RKO (cell line): Measurements from ENCODE around the gene TNRC6B.
"Not testable (repeated sequence)": the region's sequence is repeated elsewhere in the genome, so short reads cannot be mapped to it uniquely, and the experiment has no call there.

Experiments used
- DNase-seq: peaks from one replicate; pipeline ENCODE4 v3.0.0-alpha.2; 2016; ENCODE audit warnings: low spot score

TNRC6B gene, protein sequence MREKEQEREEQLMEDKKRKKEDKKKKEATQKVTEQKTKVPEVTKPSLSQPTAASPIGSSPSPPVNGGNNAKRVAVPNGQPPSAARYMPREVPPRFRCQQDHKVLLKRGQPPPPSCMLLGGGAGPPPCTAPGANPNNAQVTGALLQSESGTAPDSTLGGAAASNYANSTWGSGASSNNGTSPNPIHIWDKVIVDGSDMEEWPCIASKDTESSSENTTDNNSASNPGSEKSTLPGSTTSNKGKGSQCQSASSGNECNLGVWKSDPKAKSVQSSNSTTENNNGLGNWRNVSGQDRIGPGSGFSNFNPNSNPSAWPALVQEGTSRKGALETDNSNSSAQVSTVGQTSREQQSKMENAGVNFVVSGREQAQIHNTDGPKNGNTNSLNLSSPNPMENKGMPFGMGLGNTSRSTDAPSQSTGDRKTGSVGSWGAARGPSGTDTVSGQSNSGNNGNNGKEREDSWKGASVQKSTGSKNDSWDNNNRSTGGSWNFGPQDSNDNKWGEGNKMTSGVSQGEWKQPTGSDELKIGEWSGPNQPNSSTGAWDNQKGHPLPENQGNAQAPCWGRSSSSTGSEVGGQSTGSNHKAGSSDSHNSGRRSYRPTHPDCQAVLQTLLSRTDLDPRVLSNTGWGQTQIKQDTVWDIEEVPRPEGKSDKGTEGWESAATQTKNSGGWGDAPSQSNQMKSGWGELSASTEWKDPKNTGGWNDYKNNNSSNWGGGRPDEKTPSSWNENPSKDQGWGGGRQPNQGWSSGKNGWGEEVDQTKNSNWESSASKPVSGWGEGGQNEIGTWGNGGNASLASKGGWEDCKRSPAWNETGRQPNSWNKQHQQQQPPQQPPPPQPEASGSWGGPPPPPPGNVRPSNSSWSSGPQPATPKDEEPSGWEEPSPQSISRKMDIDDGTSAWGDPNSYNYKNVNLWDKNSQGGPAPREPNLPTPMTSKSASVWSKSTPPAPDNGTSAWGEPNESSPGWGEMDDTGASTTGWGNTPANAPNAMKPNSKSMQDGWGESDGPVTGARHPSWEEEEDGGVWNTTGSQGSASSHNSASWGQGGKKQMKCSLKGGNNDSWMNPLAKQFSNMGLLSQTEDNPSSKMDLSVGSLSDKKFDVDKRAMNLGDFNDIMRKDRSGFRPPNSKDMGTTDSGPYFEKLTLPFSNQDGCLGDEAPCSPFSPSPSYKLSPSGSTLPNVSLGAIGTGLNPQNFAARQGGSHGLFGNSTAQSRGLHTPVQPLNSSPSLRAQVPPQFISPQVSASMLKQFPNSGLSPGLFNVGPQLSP (N-terminal part only)

DNA sequence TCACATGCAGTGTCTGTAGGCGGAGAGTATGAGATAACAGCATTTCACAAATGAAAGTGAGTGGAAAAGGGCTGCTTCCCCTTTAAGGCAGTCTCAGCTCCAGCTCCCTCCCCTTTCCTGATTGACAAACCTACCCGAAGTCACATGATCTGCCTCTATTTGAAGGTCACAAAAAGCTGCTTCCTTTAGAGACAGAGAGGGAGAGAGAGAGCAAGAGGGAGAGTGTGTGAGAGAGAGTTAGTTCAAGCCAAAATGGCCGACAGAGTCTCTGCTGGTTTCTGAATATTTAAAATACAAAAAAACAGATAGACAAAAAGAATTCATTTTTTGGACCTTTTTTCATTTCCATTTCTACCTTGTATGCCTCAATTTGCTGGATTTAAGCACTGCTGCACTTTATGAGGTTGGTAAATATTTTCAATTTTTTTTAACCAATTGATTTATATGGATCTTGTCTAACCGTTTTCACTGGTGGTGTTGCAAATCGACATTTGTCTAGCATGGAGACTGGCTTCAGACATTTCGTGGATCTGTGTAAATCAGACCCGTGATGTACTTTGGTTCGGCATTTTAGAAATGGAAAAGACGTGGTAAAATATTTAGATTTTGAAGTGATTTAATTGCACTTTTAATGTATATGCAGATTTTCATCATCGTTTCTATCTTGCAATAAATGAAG is at the start of gene TNRC6B:
TSS of gene TNRC6B (plus strand) at position 188 of the 679 bp plus-strand sequence. CDS start at position 399, 211 bp downstream.
- peak; percentile 98 for DNase-seq

DNA sequence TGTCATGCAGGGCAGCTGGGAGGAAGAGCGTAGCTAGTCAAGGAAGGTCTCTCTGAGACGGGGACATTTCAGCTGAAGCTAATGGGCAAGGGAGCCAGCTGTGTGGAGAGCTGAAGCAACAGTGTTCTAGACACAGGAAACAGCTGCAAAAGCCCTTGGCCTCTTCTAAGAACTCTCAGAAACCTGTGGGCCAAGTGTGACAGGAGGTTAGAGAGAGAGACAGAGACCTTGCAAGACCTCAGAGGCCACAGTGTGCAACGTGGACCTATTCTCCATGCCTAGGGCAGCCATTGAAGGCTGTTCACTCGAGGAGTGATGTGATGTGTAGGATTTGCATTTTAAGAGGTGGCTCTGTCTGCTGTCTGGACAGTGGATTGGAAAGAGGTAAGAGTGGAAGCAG is 48.7 kb upstream of the TNRC6B start:
- no peak for DNase-seq

DNA sequence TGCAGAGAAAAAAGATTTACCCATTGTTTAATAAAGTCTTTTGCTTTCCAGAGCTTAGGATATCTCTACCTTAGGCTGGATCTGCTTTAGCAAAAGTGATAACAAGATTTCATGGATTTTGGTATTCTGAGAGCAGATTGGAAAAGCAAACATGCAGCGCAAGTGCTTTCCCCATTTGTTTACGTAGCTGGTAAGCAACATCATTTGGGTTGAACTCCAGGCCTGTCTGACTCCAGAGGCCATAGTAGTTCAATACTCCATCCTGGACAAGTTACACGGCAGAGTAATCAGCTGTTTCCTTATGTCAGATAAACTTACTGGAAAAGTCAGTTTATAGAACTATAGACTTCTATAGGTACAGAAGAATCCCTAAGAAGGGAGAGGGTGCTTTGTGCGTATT is 40.6 kb upstream of the TNRC6B start:
- no peak for DNase-seq

DNA sequence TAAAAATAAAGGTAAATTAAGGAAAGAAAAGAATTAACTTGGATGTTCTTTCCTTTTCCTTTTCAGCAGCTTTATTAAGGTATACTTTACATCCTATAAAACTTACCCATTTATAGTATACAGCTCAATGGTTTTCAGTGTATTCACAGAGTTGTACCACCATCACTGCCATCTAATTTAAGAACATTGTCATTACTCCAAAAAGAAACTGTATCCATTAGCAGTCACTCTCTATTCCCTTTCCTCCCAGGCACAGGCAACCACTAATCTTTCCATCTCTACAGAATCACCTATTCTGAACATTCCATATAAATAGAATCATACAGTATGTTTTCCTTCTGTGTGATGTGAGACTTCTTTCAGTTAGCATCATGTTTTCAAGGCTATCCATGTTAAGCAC is 38.9 kb upstream of the TNRC6B start:
- DNase-seq = no peak

DNA sequence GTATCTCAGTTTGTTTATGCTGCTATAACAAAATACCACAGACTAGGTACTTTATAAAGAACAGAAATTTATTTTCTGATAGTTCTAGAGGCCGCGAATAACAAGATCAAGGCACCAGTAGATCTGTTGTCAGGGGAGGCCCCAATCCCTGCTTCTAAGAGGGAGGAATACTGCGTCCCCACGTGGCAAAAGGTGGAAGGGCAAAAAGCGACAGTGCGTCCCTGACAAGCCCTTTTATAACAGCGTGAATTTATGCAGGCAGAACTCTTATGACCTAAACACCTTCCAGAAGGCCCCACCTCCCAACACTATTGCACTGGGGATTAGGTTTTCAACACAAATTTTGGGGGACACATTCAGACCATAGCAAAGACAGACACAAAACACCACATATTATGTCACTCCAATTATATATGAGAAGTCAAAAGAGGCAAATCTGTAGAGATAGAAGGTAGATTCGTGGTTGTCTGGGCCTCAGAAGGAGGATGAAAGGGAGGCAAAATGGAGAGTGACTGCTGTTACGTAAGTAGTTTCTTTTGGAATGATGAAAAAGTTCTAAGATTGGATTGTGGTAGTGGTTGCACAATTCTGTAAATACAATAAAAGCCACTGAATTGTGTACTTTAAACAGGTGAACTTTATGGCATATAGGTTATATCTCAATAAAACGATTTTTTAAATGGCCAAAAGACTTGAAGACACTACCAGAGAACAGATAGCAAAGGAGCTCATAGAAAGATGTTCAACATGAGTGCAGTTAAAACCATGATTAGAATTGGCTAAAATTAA is 30.1 kb upstream of the TNRC6B start:
- no peak for DNase-seq

DNA sequence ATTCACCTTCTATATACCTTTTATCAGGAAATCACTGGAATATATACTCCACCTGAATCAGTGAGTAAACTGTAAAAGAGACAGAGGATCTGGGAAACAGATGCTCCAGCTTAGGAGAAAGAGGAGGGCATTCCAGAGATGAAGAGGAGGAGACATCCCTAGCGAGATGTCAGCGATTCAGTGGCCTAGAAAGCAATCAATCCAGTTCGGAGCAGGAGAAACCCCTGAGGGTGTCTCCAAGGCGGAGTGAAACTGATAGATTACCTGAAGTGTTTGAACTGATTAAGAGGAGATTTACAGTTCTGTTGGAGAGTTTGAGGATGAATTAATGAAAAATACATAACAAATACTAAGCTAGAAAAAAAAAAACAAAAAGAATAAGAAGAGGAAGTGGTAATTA is 24.5 kb upstream of the TNRC6B start:
- DNase-seq = no peak

DNA sequence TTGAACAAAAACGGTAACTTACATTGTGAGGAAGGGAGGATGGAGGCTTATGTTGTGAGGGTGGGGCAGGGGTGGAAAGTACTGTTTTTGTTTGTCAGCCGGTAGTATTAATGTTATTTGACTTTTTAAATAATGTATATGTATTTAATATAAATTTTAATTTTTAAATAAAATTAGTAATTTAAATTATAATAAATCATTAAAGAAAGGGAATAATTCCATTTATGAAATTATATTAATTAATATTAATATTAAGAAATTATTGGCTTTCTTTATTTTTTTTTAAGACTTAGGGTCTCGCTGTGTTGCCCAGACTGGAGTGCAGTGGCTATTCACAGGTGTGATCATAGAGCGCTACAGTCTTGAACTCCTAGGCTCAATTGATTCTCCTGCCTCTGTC is 24.0 kb upstream of the TNRC6B start:
- no peak for DNase-seq

DNA sequence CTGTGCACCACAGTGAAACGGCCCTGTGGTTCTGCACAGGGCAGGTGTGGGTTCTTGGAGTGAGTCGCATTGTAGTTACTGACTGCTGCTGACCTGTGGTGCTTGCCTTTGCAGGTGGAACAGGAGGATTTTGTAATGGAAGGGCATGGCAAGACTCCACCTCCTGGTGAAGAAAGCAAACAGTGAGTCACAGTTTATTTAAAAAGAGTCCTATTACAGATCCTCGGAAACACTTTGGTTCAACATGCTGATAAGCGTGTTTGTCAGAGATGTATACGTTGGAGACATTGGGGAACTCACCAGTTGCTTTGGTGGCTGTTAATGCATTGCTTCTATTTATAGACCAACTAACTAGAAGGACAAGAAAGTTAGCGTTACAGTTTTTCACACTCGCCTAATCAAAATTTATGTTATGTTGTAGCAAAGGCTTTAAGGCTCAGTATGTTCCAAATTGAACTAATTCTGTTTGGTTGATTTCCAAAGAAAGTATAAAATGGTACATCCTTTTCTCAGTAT is 21.7 kb upstream of the TNRC6B start:
- DNase-seq = peak; percentile 57

DNA sequence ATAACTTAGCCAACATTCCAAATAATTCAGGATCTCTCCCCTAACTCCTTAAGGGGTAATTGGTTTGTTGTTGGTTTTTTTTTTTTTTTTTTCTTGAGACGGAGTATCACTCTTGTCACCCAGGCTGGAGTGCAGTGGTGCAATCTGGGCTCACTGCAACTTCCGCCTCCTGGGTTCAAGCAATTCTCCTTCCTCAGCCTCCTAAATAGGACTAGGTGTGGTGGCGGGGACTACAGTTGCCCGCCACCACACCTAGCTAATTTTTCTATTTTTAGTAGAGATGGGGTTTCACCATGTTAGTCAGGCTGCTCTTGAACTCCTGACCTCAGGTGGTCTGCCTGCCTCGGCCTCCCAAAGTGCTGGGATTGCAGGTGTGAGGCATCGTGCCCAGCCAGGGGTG is 21.0 kb upstream of the TNRC6B start:
- not testable (repeated sequence) for DNase-seq

DNA sequence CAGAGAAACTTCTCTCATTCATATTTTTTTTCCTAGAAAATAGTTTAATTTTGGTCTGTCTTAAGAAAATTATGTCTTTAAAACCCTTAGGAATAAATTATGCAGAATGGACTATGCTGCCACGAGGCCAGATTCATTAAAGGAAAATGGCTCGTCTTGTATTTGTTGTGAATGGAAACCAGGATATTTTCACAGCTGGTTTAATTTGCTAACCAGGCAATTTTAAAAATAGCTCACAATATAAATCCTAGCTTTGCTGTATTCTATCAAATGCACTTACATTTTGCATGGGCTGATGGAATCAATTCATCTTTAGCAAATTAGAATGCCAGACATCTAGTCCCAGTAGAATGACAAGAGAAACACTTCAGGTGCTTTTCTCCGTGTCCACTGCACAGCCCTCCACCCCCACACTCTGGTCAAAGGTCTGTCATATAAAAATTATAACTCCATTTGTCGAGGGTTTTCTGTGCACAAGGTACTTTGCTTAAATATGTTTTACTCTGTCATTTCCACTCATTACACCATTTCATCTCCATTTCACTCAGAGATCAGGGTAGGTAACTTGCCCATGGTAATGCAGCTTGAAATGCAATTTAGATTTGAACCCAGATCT is 20.3 kb upstream of the TNRC6B start:
- DNase-seq = no peak

DNA sequence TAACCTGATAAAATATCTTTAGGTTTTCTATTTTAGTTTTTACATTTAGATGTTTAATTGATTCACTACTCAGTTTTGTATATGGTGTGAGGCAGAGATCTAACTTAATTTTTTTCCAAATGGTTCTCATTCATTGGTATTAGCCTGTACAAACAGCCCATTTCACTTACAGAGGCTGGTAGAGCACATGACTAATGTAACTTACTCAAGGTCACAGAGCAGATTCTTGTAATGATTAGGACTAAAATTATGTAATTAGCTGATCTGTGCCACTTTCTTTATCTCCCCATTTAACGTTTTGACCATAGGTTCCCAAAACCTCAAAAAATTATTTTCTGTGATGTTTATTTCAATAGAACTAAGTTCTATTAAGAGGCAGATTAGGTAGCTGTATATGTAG is 16.5 kb upstream of the TNRC6B start:
- no peak for DNase-seq

DNA sequence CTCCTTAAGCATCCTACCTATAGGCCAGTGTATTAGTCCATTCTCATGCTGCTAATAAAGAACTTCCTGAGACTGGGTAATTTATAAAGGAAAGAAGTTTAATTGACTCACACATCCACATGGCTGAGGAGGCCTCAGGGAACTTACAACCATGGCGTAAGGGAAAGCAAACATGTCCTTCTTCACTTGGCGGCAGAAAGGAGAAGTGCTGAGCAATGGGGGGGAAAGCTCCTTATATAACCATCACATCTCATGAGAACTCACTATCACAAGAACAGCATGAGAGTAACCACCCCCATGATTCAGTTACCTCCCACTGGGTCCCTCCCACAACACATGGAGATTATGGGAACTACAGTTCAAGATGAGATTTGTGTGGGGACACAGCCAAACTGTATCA is 12.2 kb upstream of the TNRC6B start:
- not testable (repeated sequence) for DNase-seq

DNA sequence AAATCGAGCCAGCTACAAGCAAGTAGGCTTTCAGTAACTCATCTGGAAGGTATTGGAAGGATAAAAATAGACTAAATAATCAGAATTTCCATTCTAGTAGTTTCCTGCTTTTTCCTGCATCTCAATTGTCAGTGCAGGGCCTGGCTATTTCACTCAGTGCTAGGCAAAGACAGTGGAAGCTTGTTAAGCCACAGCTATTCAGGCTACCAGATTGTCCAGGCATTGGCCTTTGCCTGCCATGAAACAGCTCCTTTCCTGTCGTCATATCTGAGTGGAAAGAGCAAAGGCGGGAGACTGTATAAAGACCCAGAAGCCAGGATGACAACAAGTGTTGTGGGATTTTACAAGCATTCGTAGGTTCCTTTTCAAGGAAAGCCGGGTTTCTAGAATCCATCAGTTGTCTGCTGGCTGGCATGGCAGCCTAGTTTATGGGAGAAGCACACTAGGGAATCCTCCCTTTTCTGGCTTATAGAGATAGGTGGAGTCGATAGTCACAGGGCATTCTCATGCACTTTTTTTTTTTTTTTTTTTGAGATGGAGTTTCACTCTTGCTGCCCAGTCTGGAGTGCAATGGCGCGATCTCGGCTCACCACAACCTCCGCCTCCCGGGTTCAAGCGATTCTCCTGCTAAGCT is 2.0 kb upstream of the TNRC6B start:
- DNase-seq = no peak

DNA sequence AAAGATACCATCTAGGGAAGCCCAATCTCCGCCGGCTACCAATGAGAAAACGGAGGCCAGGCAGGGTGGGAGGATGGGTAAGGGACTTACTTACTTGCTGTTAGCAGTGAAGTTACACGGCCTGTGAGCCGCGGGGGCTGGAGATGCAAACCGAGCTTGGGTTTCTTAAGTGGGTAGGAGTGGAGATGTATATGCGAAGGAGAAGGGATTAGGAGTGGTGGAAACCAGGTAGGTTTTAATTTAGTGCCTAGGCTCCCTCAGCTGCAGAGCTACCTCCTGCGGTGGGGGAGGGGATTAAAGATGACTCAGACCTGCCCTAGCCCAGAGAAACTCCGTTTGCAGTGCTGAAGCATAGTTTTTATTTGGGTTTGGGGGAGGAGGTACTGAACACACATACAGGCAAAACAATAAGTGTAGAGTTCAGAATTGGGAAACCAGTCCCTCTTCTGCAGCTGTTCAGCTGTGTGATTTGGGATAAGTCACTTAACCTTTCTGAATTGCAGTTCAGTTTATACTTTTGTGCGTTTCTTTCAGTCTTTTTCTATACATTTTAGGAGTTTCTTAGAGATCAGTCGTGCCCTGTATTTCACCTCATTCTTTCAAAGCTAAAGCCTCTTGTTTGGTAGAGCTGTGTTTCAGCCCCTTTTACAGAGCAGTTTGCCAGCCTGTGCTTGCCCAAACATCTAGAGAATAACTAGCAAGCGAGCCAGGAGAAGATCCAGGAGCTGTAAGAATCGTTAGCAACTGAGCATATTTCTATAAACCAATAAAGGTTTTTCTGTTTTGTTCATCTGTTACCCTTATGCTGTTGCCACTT is 596 bp upstream of the TNRC6B start:
- DNase-seq = peak; percentile 58

DNA sequence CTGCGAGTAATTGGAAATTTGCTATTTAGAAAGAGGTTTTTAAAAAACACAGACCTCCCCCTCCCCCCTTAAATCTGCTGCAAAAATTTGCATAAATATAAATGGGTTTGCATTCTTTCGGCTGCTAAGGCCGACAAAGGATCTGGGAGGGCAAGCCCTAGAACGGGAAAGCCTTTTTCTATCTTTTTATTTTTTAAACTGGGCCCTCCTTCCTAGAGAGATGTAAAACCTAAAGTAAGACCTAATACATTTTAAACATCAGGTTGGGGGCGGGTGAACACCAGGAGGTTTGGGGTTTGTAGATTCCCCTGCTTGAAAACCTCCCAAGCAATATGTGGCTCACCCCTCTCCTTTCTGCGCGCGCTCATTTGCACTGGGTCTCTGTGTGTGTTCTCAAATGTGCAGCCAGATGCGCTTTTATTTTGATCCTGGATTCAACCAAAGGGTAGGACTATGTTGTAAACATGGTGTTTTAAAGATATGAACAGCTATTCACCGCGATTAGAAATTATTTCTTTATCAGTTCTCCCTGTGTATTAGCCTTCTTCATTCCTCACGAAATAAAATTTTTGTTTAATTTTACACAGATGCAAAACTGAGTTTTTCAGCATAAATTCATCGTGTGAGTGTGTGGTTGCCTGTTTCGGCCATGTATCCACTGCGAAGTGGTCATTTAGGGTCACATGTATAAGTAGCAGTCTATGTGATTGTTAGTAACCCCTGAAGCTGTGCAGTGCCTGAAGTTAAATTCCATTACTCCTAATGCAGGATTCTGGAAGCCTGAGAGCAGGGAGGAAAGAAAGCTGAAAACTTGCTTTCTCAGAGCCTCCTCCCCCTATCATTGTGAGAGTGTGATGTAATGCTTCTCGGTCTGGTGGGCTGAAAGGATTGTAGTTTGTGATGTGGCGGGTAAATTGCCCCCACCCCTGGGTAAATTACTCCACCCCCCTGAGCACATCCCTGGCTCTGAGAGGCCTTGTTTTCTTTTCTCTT is 988 bp downstream of the TNRC6B start:
- peak; percentile 60 for DNase-seq

DNA sequence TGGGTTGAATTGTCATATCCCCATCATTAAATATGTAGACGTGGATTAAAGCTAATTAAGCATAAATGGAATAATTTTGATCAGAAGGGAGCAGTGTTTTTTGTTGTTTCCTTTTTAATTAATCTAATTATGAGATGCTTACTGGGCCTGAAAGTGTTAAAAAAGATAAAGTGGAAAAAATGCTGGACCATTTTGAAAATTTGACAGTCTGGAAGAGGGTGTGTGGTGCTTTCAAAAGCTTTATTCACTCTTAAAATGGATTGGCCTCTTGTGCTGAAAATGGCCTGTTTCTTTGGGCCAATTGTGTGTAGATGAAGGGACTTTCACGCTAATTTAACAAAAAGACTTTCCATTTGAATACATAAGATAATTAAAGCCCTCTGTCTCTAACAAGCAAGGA is 1.8 kb downstream of the TNRC6B start:
- DNase-seq = no peak

DNA sequence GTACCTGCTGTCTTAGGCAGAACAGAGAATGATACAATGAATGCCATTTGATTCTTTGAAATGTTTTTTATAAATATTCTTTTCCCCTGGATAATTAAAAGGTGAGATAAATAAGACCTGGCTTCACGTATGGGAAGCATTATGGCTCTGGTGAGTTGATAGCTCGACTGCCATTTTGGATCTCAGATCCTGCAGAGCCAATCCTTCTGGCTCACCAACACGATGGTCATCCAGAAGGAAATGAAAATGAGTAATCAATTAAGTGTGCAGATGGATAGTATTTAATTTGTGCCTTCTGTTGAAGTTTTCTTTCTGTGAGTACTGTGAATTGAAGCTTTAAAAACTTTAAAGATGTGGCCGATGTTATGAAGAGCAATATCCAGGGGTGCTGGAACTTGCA is 2.7 kb downstream of the TNRC6B start:
- DNase-seq = no peak

DNA sequence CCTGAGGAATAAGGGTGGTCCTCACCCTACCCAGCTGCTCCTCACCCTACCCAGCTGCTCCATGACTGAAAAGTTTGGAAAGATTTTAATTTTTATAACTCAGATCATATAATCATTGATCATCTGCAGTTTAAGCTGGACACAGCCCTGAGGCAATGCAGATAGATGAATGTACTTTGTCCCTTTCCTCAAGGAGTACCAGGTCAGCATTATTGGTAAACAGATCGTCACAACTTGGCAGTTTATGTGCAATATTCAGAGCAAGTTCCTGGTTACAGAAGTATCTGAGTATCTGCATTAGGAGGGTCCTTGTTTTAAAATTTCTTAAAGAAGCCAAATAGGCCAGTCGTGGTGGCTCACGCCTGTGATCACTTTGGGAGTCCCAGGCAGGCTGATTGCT is 3.6 kb downstream of the TNRC6B start:
- DNase-seq = no peak
